ENCODE results near the gene NAXD.

DNA sequence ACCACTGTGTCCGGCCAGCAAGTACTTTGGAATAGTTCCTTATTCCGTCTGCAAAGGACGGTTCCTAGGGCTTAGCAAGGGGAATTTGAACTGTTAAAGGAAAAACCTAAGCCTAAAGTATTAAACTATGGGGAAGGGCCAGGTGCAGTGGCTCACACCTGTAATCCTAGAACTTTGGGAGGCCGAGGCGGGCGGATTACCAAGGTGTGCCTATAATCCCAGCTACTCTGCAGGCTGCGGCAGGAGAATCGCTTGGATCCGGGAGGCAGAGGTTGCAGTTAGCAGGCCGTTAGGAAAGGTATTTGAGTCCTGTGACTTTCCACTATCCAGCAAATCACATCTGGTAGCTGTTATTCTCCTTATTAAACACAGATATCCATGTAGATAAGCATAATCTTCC, 44.5 kb upstream of the NAXD start:
- TF ChIP-seq POLR2A (IDR thresholded peaks at IDR 0.05) (no peak), POLR2AphosphoS5 (IDR thresholded peaks at IDR 0.05) (no peak), EP300 (IDR thresholded peaks at IDR 0.05) (no peak)
- TF ChIP-seq, protein P1, sequence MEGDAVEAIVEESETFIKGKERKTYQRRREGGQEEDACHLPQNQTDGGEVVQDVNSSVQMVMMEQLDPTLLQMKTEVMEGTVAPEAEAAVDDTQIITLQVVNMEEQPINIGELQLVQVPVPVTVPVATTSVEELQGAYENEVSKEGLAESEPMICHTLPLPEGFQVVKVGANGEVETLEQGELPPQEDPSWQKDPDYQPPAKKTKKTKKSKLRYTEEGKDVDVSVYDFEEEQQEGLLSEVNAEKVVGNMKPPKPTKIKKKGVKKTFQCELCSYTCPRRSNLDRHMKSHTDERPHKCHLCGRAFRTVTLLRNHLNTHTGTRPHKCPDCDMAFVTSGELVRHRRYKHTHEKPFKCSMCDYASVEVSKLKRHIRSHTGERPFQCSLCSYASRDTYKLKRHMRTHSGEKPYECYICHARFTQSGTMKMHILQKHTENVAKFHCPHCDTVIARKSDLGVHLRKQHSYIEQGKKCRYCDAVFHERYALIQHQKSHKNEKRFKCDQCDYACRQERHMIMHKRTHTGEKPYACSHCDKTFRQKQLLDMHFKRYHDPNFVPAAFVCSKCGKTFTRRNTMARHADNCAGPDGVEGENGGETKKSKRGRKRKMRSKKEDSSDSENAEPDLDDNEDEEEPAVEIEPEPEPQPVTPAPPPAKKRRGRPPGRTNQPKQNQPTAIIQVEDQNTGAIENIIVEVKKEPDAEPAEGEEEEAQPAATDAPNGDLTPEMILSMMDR (IDR thresholded peaks at IDR 0.05), result no peak

All from upper lobe of left lung (tissue), 4 donors.